ENCODE measurements around the gene SAFB.

SAFB gene

DNA sequence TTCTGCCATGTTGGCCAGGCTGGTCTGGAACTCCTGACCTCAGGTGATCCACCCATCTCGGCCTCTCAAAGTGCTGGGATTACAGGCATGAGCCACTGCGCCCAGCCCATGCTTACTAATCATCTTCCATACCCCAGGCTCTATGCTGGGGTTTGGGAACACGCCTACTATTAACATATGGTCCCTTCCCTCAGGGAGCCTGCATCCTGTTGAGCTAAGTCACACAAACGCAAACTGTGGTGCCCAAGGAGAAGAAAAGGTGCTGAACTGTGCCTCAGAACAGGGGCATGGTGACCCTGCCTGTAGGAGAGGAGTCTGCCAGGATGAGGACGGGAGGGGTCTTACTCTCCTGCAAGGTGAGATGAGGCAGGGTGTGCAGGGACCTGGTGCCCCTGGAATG lies 51.8 kb downstream of the SAFB start:
- no peak overlapping the region for H3K4me3 ChIP-seq (ENCODE audit: insufficient read depth, low read depth, low read length, poor library complexity, severe bottlenecking)
- no peak for DNase-seq
- H3K4me1 ChIP-seq (ENCODE audit: control insufficient read depth, insufficient read depth, low read length, poor library complexity, severe bottlenecking): peaks cover 3% of the 10 kb centered on the region
- H3K36me3 ChIP-seq (ENCODE audit: control insufficient read depth, insufficient read depth, low read length): peaks cover 4% of the 10 kb centered on the region
- H3K27ac ChIP-seq (ENCODE audit: insufficient read depth, low read length, poor library complexity, severe bottlenecking): no peak overlapping the region
- no peaks in the 10 kb centered on the region for H3K9me3 ChIP-seq (ENCODE audit: control insufficient read depth, low read length)
- no peaks in the 10 kb centered on the region for H3K27me3 ChIP-seq (replicated peaks; ENCODE audit: control insufficient read depth, insufficient read depth, low read length, poor library complexity, severe bottlenecking)

DNA sequence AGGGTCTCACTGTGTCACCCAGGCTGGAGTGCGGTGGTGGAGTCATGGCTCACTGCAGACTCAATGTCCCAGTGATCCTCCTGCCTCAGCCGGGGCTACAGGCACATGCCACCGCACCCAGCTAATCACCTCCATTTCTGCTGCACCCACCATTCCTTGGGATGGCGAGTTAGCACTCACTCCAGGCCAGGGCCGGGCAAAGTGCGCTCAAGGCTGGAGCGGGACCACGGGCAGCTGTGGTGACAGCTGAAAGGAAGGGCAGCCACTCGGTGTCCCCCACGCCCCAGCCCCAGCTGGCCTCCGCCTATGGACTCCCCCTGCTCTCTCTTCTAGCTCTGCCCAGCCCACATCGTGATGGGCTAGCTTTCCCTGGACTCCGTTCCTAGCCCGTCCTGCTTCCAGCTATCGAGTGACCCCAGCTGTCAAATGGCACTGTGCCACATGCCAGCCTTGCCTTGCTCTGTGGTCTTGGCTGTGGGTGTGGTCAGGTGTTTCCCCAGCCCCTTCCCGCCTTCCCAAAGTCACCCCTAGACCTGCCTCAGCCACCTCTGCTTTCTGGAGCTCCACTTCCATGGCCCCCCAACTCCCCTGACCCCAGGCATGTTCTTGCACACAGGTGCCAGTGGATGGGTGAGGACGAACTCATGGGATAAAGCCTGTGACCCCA lies 53.4 kb downstream of the SAFB start:
- H3K27me3 ChIP-seq (replicated peaks; ENCODE audit: control insufficient read depth, insufficient read depth, low read length, poor library complexity, severe bottlenecking): no peaks in the 10 kb centered on the region
- no peak overlapping the region for H3K4me3 ChIP-seq (ENCODE audit: insufficient read depth, low read depth, low read length, poor library complexity, severe bottlenecking)
- H3K36me3 ChIP-seq (ENCODE audit: control insufficient read depth, insufficient read depth, low read length): no peaks in the 10 kb centered on the region
- peaks cover 11% of the 10 kb centered on the region for H3K4me1 ChIP-seq (ENCODE audit: control insufficient read depth, insufficient read depth, low read length, poor library complexity, severe bottlenecking)
- H3K9me3 ChIP-seq (ENCODE audit: control insufficient read depth, low read length): no peaks in the 10 kb centered on the region
- DNase-seq: no peak
- no peak overlapping the region for H3K27ac ChIP-seq (ENCODE audit: insufficient read depth, low read length, poor library complexity, severe bottlenecking)

DNA sequence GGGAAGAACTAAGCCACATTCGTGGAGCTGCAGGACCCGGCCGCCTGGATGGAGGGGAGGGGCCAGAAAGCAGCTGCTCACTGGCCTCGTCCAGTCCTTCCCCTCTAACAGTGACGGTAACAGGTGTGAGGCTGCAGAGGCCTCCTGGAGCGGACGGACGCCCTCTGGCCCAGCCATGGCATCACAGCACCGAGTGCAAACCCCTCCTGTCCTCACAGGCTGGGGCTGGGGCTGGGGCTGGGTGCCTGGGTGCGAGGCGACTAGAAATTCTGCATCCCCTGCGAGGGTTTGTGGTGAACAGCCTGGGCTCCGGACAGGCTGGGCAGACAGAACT lies 53.9 kb downstream of the SAFB start:
- no peak for DNase-seq
- no peak overlapping the region for H3K27ac ChIP-seq (ENCODE audit: insufficient read depth, low read length, poor library complexity, severe bottlenecking)
- H3K9me3 ChIP-seq (ENCODE audit: control insufficient read depth, low read length): no peaks in the 10 kb centered on the region
- H3K4me1 ChIP-seq (ENCODE audit: control insufficient read depth, insufficient read depth, low read length, poor library complexity, severe bottlenecking): peaks cover 13% of the 10 kb centered on the region
- H3K27me3 ChIP-seq (replicated peaks; ENCODE audit: control insufficient read depth, insufficient read depth, low read length, poor library complexity, severe bottlenecking): no peaks in the 10 kb centered on the region
- H3K36me3 ChIP-seq (ENCODE audit: control insufficient read depth, insufficient read depth, low read length): no peaks in the 10 kb centered on the region
- no peak overlapping the region for H3K4me3 ChIP-seq (ENCODE audit: insufficient read depth, low read depth, low read length, poor library complexity, severe bottlenecking)

DNA sequence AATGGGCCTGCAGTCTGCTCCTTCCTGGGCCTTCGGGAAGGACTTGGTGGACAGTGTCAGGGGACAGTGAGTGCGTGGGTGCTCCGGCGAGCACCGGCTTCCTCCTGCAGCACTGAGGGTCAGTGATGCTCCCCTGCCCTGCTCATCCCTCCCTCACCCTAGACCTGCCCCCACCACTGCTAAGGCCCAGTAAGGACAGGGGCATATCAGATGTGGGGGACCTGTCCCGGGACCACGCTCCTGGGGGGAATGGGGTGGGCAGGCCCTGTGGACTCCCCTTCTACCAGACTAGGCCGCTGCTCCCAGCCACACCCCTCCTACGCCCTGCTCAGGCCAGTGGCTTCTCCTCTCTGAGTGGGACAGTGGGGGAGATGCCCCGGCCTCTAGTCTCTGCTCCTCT lies 54.3 kb downstream of the SAFB start:
- no peak overlapping the region for H3K4me3 ChIP-seq (ENCODE audit: insufficient read depth, low read depth, low read length, poor library complexity, severe bottlenecking)
- H3K27ac ChIP-seq (ENCODE audit: insufficient read depth, low read length, poor library complexity, severe bottlenecking): no peak overlapping the region
- no peaks in the 10 kb centered on the region for H3K27me3 ChIP-seq (replicated peaks; ENCODE audit: control insufficient read depth, insufficient read depth, low read length, poor library complexity, severe bottlenecking)
- H3K9me3 ChIP-seq (ENCODE audit: control insufficient read depth, low read length): no peaks in the 10 kb centered on the region
- peaks cover 13% of the 10 kb centered on the region for H3K4me1 ChIP-seq (ENCODE audit: control insufficient read depth, insufficient read depth, low read length, poor library complexity, severe bottlenecking)
- H3K36me3 ChIP-seq (ENCODE audit: control insufficient read depth, insufficient read depth, low read length): no peaks in the 10 kb centered on the region
- DNase-seq: no peak

DNA sequence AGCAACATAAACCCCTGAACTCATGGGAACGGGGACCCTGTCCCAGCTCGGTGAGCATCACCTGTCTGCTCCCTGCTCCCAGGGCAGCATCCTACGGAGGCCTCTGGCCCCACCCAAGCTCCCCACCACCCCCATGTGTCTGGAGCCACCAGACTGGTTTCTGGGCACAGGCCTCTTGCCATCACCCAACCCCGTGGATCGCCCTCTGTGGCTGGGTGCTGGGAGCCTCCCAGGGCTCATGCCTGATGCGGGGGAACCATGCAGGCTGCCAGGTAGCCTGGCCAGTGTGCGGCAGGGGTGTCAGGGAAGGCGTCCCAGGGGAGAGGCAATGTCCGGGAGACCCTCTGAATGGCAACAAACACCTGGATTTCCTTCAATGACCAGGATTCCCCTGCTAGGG lies 54.7 kb downstream of the SAFB start:
- H3K9me3 ChIP-seq (ENCODE audit: control insufficient read depth, low read length): no peaks in the 10 kb centered on the region
- H3K27ac ChIP-seq (ENCODE audit: insufficient read depth, low read length, poor library complexity, severe bottlenecking): no peak overlapping the region
- H3K36me3 ChIP-seq (ENCODE audit: control insufficient read depth, insufficient read depth, low read length): no peaks in the 10 kb centered on the region
- DNase-seq: no peak
- no peak overlapping the region for H3K4me3 ChIP-seq (ENCODE audit: insufficient read depth, low read depth, low read length, poor library complexity, severe bottlenecking)
- peaks cover 13% of the 10 kb centered on the region for H3K4me1 ChIP-seq (ENCODE audit: control insufficient read depth, insufficient read depth, low read length, poor library complexity, severe bottlenecking)
- no peaks in the 10 kb centered on the region for H3K27me3 ChIP-seq (replicated peaks; ENCODE audit: control insufficient read depth, insufficient read depth, low read length, poor library complexity, severe bottlenecking)

DNA sequence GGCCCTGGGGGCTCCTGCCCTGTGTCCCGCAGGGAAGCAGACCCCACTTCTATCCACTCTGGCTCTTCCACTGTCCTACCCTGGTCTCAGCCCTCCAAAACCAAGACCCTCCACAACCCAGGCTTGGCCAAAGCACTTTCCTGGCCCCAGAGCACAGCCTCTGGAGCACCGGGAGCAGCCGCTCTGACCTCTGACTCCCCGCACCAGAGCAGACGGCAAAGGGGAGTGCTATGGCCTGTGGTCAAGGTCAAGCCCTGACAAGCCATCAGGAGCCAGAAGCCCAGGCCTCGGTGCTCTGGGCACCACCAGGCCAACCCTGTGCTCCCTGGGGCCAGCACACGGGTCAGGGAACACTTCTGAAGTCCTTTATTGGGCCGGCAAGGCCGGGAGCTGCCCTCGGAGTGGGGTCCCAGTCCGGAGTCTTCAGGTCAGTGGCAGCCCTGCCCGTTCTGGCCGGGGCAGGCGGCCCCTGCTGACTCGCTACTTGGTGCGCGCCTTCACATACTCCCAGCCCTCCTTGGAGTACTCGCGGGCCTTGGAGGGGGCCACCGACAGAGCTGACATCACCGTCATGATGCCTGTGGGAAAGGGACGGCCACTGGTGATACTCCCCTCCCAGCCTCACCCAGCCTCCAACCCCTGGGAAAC lies 55.3 kb downstream of the SAFB start:
- H3K4me1 ChIP-seq (ENCODE audit: control insufficient read depth, insufficient read depth, low read length, poor library complexity, severe bottlenecking): peaks cover 13% of the 10 kb centered on the region
- no peaks in the 10 kb centered on the region for H3K36me3 ChIP-seq (ENCODE audit: control insufficient read depth, insufficient read depth, low read length)
- H3K9me3 ChIP-seq (ENCODE audit: control insufficient read depth, low read length): no peaks in the 10 kb centered on the region
- H3K27me3 ChIP-seq (replicated peaks; ENCODE audit: control insufficient read depth, insufficient read depth, low read length, poor library complexity, severe bottlenecking): no peaks in the 10 kb centered on the region
- no peak for DNase-seq
- H3K27ac ChIP-seq (ENCODE audit: insufficient read depth, low read length, poor library complexity, severe bottlenecking): no peak overlapping the region
- H3K4me3 ChIP-seq (ENCODE audit: insufficient read depth, low read depth, low read length, poor library complexity, severe bottlenecking): no peak overlapping the region

DNA sequence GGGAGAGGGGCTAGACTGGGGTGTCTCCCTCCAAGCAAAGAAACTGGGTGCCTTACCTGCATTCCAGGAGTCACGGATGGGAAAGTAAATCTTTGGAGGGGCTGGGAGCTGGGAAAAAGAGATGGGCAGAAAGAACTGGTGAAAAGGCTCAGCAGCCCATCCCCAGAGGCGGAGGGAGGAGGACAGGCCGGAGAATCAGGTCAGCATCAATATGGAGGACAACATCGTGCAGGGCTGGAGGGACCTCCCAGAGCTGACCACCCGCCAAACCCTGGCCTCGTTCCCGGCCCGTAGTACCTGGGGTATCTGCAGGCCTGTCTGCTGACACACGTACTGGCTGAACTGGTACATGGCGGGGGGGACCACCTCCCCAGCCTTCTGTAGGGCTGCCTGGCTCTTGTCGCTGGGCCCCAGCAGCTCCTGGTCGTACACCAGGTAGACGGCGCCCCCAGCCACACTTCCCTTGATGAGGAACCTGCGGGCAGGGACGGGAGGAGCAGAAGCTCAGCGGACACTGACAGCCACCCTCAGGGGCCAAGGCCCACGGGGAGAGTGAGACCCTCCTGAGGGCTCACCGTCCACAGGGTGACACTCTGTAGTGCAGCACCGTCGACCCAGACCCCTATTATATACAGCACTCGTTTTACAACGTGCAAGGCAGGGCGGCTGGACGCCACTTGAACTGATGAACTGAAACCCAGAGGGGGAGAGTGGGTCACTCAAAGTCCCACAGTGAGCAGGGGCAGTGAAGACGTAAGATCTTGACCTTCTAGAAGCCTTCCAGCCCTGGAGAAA lies 56.6 kb downstream of the SAFB start:
- Histone ChIP-seq H3K27ac (ENCODE audit: insufficient read depth, low read length, poor library complexity, severe bottlenecking) (peak overlapping the region; percentile 97), H3K27me3 (replicated peaks; ENCODE audit: control insufficient read depth, insufficient read depth, low read length, poor library complexity, severe bottlenecking) (no peaks in the 10 kb centered on the region), H3K4me3 (ENCODE audit: insufficient read depth, low read depth, low read length, poor library complexity, severe bottlenecking) (peak overlapping the region; percentile 95), H3K36me3 (ENCODE audit: control insufficient read depth, insufficient read depth, low read length) (no peaks in the 10 kb centered on the region), H3K4me1 (ENCODE audit: control insufficient read depth, insufficient read depth, low read length, poor library complexity, severe bottlenecking) (peaks cover 13% of the 10 kb centered on the region), H3K9me3 (ENCODE audit: control insufficient read depth, low read length) (no peaks in the 10 kb centered on the region)
- DNase-seq: no peak

DNA sequence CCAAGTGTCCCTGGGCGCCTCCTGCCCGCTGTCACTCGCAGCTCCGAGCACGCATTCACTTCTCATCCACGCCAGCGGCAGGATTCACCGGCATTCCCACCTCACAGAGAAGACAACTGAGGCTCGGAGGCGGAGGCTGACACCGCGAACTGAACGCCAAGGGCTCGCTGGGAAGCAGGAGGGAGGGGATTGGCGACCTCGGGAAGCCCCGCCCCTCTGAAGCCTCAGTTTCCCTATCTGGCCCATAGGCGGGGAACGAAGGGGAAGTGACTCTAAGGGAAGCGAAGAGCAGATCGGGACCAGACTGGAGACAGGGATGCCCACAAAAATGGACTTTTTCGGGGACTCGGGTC lies 57.2 kb downstream of the SAFB start:
- H3K4me3 ChIP-seq (ENCODE audit: insufficient read depth, low read depth, low read length, poor library complexity, severe bottlenecking): peak overlapping the region; percentile 95
- H3K27ac ChIP-seq (ENCODE audit: insufficient read depth, low read length, poor library complexity, severe bottlenecking): peak overlapping the region; percentile 97
- no peaks in the 10 kb centered on the region for H3K36me3 ChIP-seq (ENCODE audit: control insufficient read depth, insufficient read depth, low read length)
- H3K27me3 ChIP-seq (replicated peaks; ENCODE audit: control insufficient read depth, insufficient read depth, low read length, poor library complexity, severe bottlenecking): no peaks in the 10 kb centered on the region
- H3K9me3 ChIP-seq (ENCODE audit: control insufficient read depth, low read length): no peaks in the 10 kb centered on the region
- no peak for DNase-seq
- H3K4me1 ChIP-seq (ENCODE audit: control insufficient read depth, insufficient read depth, low read length, poor library complexity, severe bottlenecking): peaks cover 13% of the 10 kb centered on the region

DNA sequence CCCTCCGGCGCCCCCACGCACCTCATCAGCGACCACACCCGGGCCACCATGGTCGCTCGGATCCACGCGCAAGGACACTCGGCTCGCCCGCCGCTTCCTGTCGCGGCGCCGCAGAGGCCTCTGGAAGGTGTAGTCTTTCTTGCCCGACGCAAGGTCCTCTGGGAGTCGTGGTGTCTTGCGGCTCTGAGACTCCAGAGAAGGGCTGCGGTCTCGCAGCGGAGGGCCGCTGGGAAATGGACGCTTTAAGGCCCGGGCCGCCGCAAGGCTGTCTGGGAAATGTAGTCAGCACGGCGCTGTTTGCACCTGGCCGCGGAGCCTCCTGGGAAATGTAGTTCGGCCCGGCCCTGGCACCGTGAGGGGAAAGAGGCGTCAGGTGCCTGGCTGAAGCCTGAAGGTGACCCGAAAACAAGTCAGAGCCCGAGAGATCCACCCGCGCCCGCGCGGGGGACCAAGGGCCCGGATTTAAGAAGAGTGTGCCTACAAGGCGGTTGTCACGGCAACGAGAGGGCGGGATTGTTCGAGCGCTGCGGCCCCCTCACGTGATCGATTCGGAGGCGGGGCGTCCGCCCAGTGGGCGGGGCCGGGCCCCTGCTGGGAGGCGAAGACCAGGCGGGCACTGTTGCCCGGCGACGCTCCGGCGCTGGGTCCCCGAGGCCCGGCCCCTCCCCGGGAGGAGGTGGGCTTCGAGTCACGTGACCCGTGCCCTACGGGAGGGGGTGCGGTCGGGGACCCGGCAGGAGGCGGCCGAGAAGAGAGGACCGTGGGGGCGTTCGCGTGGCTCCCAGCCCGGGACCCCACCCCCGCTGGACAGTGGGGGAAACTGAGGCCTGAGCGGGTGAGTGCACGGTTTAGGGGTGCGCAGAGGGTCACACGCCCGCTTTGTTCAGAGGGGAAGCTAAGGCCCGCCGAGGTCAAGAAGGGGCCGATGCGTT lies 57.8 kb downstream of the SAFB start, which contains the start of the genes HSD11B1L and MICOS13:
TSS of gene HSD11B1L (plus strand) at position 591 of the 932 bp plus-strand sequence. CDS start 3,806 bp downstream, outside the sequence.
TSS of gene MICOS13 (minus strand) at position 80 of the 932 bp plus-strand sequence. CDS start at position 50, 30 bp downstream.
- peak; percentile 95 to 98 (median 98) for DNase-seq
- Histone ChIP-seq H3K9me3 (ENCODE audit: control insufficient read depth, low read length) (no peaks in the 10 kb centered on the region), H3K4me3 (ENCODE audit: insufficient read depth, low read depth, low read length, poor library complexity, severe bottlenecking) (peak within 1 kb of the TSS; percentile 95), H3K4me1 (ENCODE audit: control insufficient read depth, insufficient read depth, low read length, poor library complexity, severe bottlenecking) (peaks cover 13% of the 10 kb centered on the region), H3K27me3 (replicated peaks; ENCODE audit: control insufficient read depth, insufficient read depth, low read length, poor library complexity, severe bottlenecking) (no peaks in the 10 kb centered on the region), H3K27ac (ENCODE audit: insufficient read depth, low read length, poor library complexity, severe bottlenecking) (peak within 1 kb of the TSS; percentile 97), H3K36me3 (ENCODE audit: control insufficient read depth, insufficient read depth, low read length) (no peaks in the 10 kb centered on the region)
